Panc1 (cell line): ENCODE data around the gene TPSG1. TPM values are rescaled to one million over a fixed set of nuclear protein-coding genes. Genes with fewer than 3 reads are reported as not detected.

Source experiments
- ATAC-seq: fragments of 200-7000 bp; cut with Tn5 transposase; 2 replicates; pipeline ENCODE4 v1.9.1; 2020; ENCODE audit warnings: mild to moderate bottlenecking, moderate library complexity
- BruUV-seq: library from RNA; stranded (reverse); fragments of 400-500 nt; replicated peaks from 2 replicates; lab custom pipeline; 2021; lab: Mats Ljungman, UMichigan
- CTCF ChIA-PET: fragments of 300-600 bp; sonication (Branson Sonifier 250); formaldehyde crosslinking; loops from one replicate; lab custom pipeline; 2022; ENCODE audit warnings: antibody characterized with exemption; lab: Charles Lee
- POLR2A ChIA-PET: fragments of 300-600 bp; sonication (Branson Sonifier 250); formaldehyde crosslinking; loops from one replicate; lab custom pipeline; 2022; ENCODE audit warnings: antibody characterized with exemption; lab: Charles Lee
- DNase-seq: peaks from one replicate; pipeline ENCODE4 v3.0.0-alpha.2; 2010; ENCODE audit warnings: low read depth, low spot score
- H3K27ac ChIP-seq: 2 replicates; pipeline ENCODE4 v1.5.1; 2011; ENCODE audit warnings: mild to moderate bottlenecking, low read length, inconsistent platforms
- H3K27me3 ChIP-seq: fragments of 200-500 bp; sonication (Bioruptor generic); 2 replicates; pipeline ENCODE4 v1.6.0; 2014; ENCODE audit warnings: low read length, inconsistent platforms; ENCODE audit not compliant: control insufficient read depth, insufficient read depth
- H3K36me3 ChIP-seq: fragments of 200-500 bp; sonication (Bioruptor generic); 2 replicates; pipeline ENCODE4 v1.5.1; 2014; ENCODE audit warnings: inconsistent platforms, mild to moderate bottlenecking, low read length, moderate library complexity; ENCODE audit not compliant: control insufficient read depth, insufficient read depth
- H3K4me1 ChIP-seq: 2 replicates; pipeline ENCODE4 v1.5.1; 2011; ENCODE audit warnings: inconsistent platforms, mild to moderate bottlenecking, low read length, moderate library complexity; ENCODE audit not compliant: control insufficient read depth, insufficient read depth
- H3K4me3 ChIP-seq, 2 experiments: 2 replicates each; pipeline ENCODE4 v1.5.1; 2011 to 2012; ENCODE audit warnings: low read depth in 2 of 2, low read length in 2 of 2, mild to moderate bottlenecking in 2 of 2, inconsistent platforms in 1 of 2, moderate library complexity in 1 of 2
- H3K9me3 ChIP-seq: fragments of 200-500 bp; sonication (Bioruptor generic); 2 replicates; pipeline ENCODE4 v1.5.1; 2014; ENCODE audit warnings: low read depth, mild to moderate bottlenecking, inconsistent platforms, low read length, moderate library complexity; ENCODE audit not compliant: control insufficient read depth, insufficient read depth
- POLR2AphosphoS5 ChIP-seq: IDR thresholded peaks from 2 replicates; pipeline ENCODE4 v1.6.1; 2012; ENCODE audit warnings: mild to moderate bottlenecking, low read depth, low read length, moderate library complexity
- REST ChIP-seq, 2 experiments: IDR thresholded peaks; 2 replicates each; pipeline ENCODE4 v1.6.1; 2011 to 2012; ENCODE audit warnings: low read depth in 2 of 2, control low read depth in 1 of 2, low read length in 1 of 2, mild to moderate bottlenecking in 1 of 2, moderate library complexity in 1 of 2; ENCODE audit not compliant: insufficient read depth in 1 of 2
- SIN3A ChIP-seq: IDR thresholded peaks from 2 replicates; pipeline ENCODE4 v1.6.1; 2012; ENCODE audit warnings: low read depth, mild to moderate bottlenecking, low read length, moderate library complexity, borderline replicate concordance; ENCODE audit not compliant: insufficient read depth
- TCF7L2 ChIP-seq: IDR thresholded peaks from 2 replicates; pipeline ENCODE4 v1.6.1; 2011; ENCODE audit warnings: mild to moderate bottlenecking, low read depth, low read length, inconsistent platforms
- in situ Hi-C: cut with HindIII; loops from 2 replicates; pipeline ENCODE4 v1.10.0; 2016; ENCODE audit warnings: low sequenced_read_pairs, low pct_unique_long_range_greater_than_20kb
- intact Hi-C: fragments of 100-400 bp; cut with micrococcal nuclease; formaldehyde crosslinking; loops from one replicate; pipeline ENCODE4 v1.10.0; 2022; ENCODE audit not compliant: unreplicated experiment
- total RNA-seq: library from RNA; stranded (reverse); gene quantifications from one replicate; pipeline ENCODE4 v1.2.1, GENCODE V29; 2021; ENCODE audit not compliant: unreplicated experiment
- TF ChIP-seq, protein P1 (sequence below): fragments of 450-650 bp; IDR thresholded peaks from 2 replicates; pipeline ENCODE4 v1.5.1; 2017; ENCODE audit warnings: mild to moderate bottlenecking

The TPSG1 gene
- total RNA-seq, 1 experiment from 2014 or later: 4.6 TPM

GRCh38 chr16:1223355-1224214 lies 1.5 kb downstream of the TPSG1 start:
- ATAC-seq (no peak), DNase-seq (no peak)
- POLR2A ChIA-PET: no interaction called here
- CTCF ChIA-PET: interaction anchor here (0.6 kb wide), 1 partner anchor 49 kb away, joined by 3 read pairs; no protein-coding TSS in a partner anchor
- in situ Hi-C loops (no loop called here), intact Hi-C loops (no loop called here)
- no peaks in the 10 kb centered on the region for H3K36me3 ChIP-seq
- no peaks in the 10 kb centered on the region for H3K9me3 ChIP-seq
- H3K27me3 ChIP-seq: no peaks in the 10 kb centered on the region
- no peak overlapping the region for H3K27ac ChIP-seq
- no peak overlapping the region for H3K4me3 ChIP-seq
- BruUV-seq: no TSS peak
- TF ChIP-seq, protein P1, sequence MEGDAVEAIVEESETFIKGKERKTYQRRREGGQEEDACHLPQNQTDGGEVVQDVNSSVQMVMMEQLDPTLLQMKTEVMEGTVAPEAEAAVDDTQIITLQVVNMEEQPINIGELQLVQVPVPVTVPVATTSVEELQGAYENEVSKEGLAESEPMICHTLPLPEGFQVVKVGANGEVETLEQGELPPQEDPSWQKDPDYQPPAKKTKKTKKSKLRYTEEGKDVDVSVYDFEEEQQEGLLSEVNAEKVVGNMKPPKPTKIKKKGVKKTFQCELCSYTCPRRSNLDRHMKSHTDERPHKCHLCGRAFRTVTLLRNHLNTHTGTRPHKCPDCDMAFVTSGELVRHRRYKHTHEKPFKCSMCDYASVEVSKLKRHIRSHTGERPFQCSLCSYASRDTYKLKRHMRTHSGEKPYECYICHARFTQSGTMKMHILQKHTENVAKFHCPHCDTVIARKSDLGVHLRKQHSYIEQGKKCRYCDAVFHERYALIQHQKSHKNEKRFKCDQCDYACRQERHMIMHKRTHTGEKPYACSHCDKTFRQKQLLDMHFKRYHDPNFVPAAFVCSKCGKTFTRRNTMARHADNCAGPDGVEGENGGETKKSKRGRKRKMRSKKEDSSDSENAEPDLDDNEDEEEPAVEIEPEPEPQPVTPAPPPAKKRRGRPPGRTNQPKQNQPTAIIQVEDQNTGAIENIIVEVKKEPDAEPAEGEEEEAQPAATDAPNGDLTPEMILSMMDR: no peak
- TF ChIP-seq TCF7L2 (no peak), SIN3A (no peak), POLR2AphosphoS5 (no peak), REST (IDR thresholded peaks at IDR 0.05; ENCODE audit: insufficient read depth in 1 of 2, low read depth in 2 of 2, low read length in 1 of 2) (no peak)
- peaks cover 12% of the 10 kb centered on the region for H3K4me1 ChIP-seq

DNA sequence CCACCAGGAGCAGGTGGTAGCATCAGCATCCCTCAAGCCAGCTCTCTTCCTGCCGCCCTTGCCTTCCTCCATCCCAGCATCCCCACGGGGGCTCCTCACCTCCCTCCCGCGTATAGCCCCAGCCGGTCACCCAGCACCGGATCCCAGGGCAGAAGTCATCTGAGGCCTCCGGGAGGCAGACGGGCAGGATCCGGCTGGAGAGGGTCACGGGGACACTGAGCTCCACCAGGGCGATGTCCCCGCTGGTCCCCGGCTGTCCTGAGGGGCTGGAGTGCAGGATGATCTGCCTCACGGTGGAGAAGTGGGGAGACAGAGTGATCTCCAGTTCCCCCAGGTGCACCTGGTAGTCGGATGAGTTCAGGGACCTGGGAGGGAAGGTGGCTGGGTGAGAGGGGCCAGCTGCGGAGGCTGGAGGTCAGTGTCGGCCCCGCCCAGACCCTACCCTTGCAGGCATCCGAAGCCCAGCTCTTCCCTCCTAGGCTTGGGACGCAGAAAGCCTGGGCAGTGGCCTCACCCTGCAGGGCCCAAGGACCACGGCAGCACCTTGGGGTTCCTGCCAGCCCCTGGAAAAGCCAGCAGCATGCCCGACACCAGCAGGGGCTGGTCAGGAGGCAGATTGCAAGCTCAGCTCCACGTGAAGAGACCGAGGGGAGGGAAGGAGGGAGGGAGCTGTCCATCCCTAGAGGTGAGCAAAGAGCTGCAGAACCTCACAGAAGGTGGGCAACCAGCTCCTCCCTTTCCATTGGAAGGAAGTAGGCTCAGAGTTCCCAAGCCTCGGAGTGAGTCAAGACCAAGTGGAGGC lies 2.3 kb downstream of the TPSG1 start:
- Histone ChIP-seq H3K27me3 (no peaks in the 10 kb centered on the region), H3K4me1 (peaks cover 12% of the 10 kb centered on the region), H3K36me3 (no peaks in the 10 kb centered on the region), H3K27ac (no peak overlapping the region), H3K4me3 (no peak overlapping the region), H3K9me3 (no peaks in the 10 kb centered on the region)
- intact Hi-C loops (no loop called here), in situ Hi-C loops (no loop called here)
- no TSS peak for BruUV-seq
- ATAC-seq (no peak), DNase-seq (no peak)
- POLR2A ChIA-PET: no interaction called here
- TF ChIP-seq REST (IDR thresholded peaks at IDR 0.05; ENCODE audit: insufficient read depth in 1 of 2, low read depth in 2 of 2, low read length in 1 of 2) (no peak), POLR2AphosphoS5 (no peak), TCF7L2 (no peak)
- CTCF ChIA-PET: interaction anchor here (0.6 kb wide), 1 partner anchor 49 kb away, joined by 3 read pairs; no protein-coding TSS in a partner anchor
